Measurements from ENCODE around the gene DCLK1.

DCLK1 gene

GRCh38 chr13:35763060-35763781, 368.0 kb downstream of the DCLK1 start:
- no peak for TF ChIP-seq POLR2A (IDR thresholded peaks at IDR 0.05; ENCODE audit: low read depth, low read length)
- FAIRE-seq: no peak

GRCh38 chr13:35761440-35762252, 369.5 kb downstream of the DCLK1 start:
- TF ChIP-seq POLR2A (IDR thresholded peaks at IDR 0.05; ENCODE audit: low read depth, low read length): no peak
- FAIRE-seq (no peak), DNase-seq (ENCODE audit: insufficient read length, low spot score) (no peak)

More at GRCh38 chr13:35763060-35763781, 368.0 kb downstream of the DCLK1 start:
- no peak for DNase-seq (ENCODE audit: insufficient read length, low spot score)

GRCh38 chr13:35760735-35761281, 370.4 kb downstream of the DCLK1 start:
- no peak for FAIRE-seq
- TF ChIP-seq POLR2A (IDR thresholded peaks at IDR 0.05; ENCODE audit: low read depth, low read length): no peak
- no peak for DNase-seq (ENCODE audit: insufficient read length, low spot score)

GRCh38 chr13:35747594-35747993, 383.6 kb downstream of the DCLK1 start:
- FAIRE-seq (no peak), DNase-seq (ENCODE audit: insufficient read length, low spot score) (no peak)
- TF ChIP-seq POLR2A (IDR thresholded peaks at IDR 0.05; ENCODE audit: low read depth, low read length): no peak

GRCh38 chr13:35744566-35745178, 386.5 kb downstream of the DCLK1 start:
- FAIRE-seq (no peak), DNase-seq (ENCODE audit: insufficient read length, low spot score) (no peak)
- no peak for TF ChIP-seq POLR2A (IDR thresholded peaks at IDR 0.05; ENCODE audit: low read depth, low read length)

GRCh38 chr13:35744144-35744543, 387.0 kb downstream of the DCLK1 start:
- FAIRE-seq: no peak

GRCh38 chr13:35743165-35743564, 388.0 kb downstream of the DCLK1 start:
- FAIRE-seq (no peak), DNase-seq (ENCODE audit: insufficient read length, low spot score) (no peak)
- no peak for TF ChIP-seq POLR2A (IDR thresholded peaks at IDR 0.05; ENCODE audit: low read depth, low read length)

More at GRCh38 chr13:35744144-35744543, 387.0 kb downstream of the DCLK1 start:
- no peak for DNase-seq (ENCODE audit: insufficient read length, low spot score)
- TF ChIP-seq POLR2A (IDR thresholded peaks at IDR 0.05; ENCODE audit: low read depth, low read length): no peak

- no peak for TF ChIP-seq POLR2A (IDR thresholded peaks at IDR 0.05; ENCODE audit: low read depth, low read length)
- DNase-seq (ENCODE audit: insufficient read length, low spot score): no peak
- no peak for FAIRE-seq
These were observed 389.5 kb downstream of the DCLK1 start for GRCh38 chr13:35741657-35742056.

GRCh38 chr13:35736876-35737275, 394.3 kb downstream of the DCLK1 start:
- no peak for TF ChIP-seq POLR2A (IDR thresholded peaks at IDR 0.05; ENCODE audit: low read depth, low read length)
- FAIRE-seq (no peak), DNase-seq (ENCODE audit: insufficient read length, low spot score) (no peak)

GRCh38 chr13:35733827-35734226, 397.4 kb downstream of the DCLK1 start:
- no peak for DNase-seq (ENCODE audit: insufficient read length, low spot score)
- TF ChIP-seq POLR2A (IDR thresholded peaks at IDR 0.05; ENCODE audit: low read depth, low read length): no peak
- no peak for FAIRE-seq

GRCh38 chr13:35732565-35732964, 398.6 kb downstream of the DCLK1 start:
- no peak for FAIRE-seq
- no peak for DNase-seq (ENCODE audit: insufficient read length, low spot score)
- TF ChIP-seq POLR2A (IDR thresholded peaks at IDR 0.05; ENCODE audit: low read depth, low read length): no peak

GRCh38 chr13:35731471-35731870, 399.7 kb downstream of the DCLK1 start:
- FAIRE-seq (no peak), DNase-seq (ENCODE audit: insufficient read length, low spot score) (no peak)
- TF ChIP-seq POLR2A (IDR thresholded peaks at IDR 0.05; ENCODE audit: low read depth, low read length): no peak

GRCh38 chr13:35729926-35730627, 401.1 kb downstream of the DCLK1 start:
- no peak for TF ChIP-seq POLR2A (IDR thresholded peaks at IDR 0.05; ENCODE audit: low read depth, low read length)
- FAIRE-seq: no peak
- no peak for DNase-seq (ENCODE audit: insufficient read length, low spot score)

Data from H54 (cell line).